ENCODE data around the gene CA4. TPM values are rescaled to one million over a fixed set of nuclear protein-coding genes. Genes with fewer than 3 reads are reported as not detected.
A peak's percentile ranks its signal among the peaks of the same experiment; 100 is the strongest.
"Not testable (repeated sequence)": the region's sequence is repeated elsewhere in the genome, so short reads cannot be mapped to it uniquely, and the experiment has no call there.

Gene CA4
- total RNA-seq, 2 experiments from 2014 or later: not detected

GRCh38 chr17:60119807-60120748, 29.7 kb upstream of the CA4 start:
- H3K4me3 Mint-ChIP-seq, H3K27me3 Mint-ChIP-seq, H3K36me3 Mint-ChIP-seq, H3K9me3 Mint-ChIP-seq, DNase-seq, H3K4me1 Mint-ChIP-seq, H3K27ac Mint-ChIP-seq: not testable (repeated sequence)

- Mint-ChIP-seq H3K4me3 (no peak overlapping the region), H3K4me1 (no peaks in the 10 kb centered on the region), H3K27me3 (no peaks in the 10 kb centered on the region), H3K36me3 (peaks cover 9% of the 10 kb centered on the region), H3K9me3 (no peaks in the 10 kb centered on the region), H3K27ac (no peak overlapping the region)
- DNase-seq: no peak
These were observed 22.4 kb upstream of the CA4 start for GRCh38 chr17:60127068-60128064.

GRCh38 chr17:60128171-60128859, 21.5 kb upstream of the CA4 start:
- no peaks in the 10 kb centered on the region for H3K9me3 Mint-ChIP-seq
- no peak for DNase-seq
- peaks cover 16% of the 10 kb centered on the region for H3K36me3 Mint-ChIP-seq
- no peaks in the 10 kb centered on the region for H3K27me3 Mint-ChIP-seq
- H3K4me3 Mint-ChIP-seq: no peak overlapping the region
- H3K4me1 Mint-ChIP-seq: peaks cover 2% of the 10 kb centered on the region
- H3K27ac Mint-ChIP-seq: peak overlapping the region; percentile 26

DNA sequence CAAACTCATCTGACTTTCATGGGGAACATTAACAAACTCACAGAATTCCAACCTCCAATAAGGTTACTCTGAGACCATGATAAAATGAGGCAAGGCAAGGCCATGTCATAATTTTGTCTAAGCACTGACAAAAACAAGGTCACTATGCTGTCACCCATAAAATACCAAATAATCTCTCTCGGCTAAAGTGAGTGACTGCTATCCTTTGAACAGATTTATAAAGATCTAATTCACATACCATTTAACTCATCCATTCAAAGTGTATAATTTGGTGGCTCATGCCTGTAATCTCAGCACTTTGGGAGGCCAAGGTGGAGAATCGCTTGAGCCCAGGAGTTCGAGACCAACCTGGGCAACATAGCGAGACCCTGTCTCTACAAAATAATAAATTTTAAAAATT, 20.6 kb upstream of the CA4 start:
- Mint-ChIP-seq H3K36me3 (peaks cover 20% of the 10 kb centered on the region), H3K27ac (no peak overlapping the region), H3K4me3 (no peak overlapping the region), H3K4me1 (peaks cover 6% of the 10 kb centered on the region), H3K27me3 (no peaks in the 10 kb centered on the region), H3K9me3 (no peaks in the 10 kb centered on the region)
- DNase-seq: no peak

GRCh38 chr17:60130466-60130865, 19.3 kb upstream of the CA4 start:
- peaks cover 17% of the 10 kb centered on the region for H3K4me1 Mint-ChIP-seq
- no peaks in the 10 kb centered on the region for H3K27me3 Mint-ChIP-seq
- H3K9me3 Mint-ChIP-seq: no peaks in the 10 kb centered on the region
- peaks cover 22% of the 10 kb centered on the region for H3K36me3 Mint-ChIP-seq
- H3K4me3 Mint-ChIP-seq: no peak overlapping the region
- H3K27ac Mint-ChIP-seq: no peak overlapping the region
- no peak for DNase-seq

DNA sequence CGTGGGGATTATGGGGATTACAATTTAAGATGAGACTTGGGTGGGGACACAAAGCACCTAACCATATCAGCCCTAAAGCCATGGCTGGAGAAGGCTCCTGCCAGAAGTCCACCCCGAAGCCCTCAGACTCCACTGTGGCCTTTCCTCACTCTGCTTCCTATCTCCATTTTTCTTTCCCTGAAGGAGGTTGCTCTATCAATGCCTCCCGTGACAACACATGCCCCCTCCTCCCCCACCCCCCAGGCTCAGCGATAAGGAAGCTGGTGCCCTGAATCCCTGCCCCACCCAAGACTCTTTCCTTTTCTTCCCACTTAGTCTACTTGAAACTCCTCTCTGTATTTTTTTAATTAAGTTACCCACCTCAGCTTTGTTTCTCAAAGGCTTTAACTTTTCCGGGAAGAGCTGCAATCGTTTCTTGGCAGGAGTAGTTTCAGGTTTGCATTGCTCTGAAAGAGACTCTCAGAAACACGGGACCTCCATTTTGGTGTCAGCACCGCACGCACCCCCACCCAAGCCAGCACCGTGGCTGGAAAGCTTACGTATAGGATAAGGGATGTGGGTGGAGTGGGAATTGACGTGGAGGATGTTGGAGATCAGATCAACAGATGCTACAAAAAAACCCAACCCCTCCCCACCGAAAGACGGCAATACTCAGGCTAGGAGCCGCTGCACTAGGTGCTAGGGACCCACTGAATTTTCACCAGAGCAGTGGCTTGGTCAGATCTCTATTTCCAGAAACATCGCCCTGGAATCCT, 15.2 kb upstream of the CA4 start:
- Mint-ChIP-seq H3K27ac (peak overlapping the region; percentile 83), H3K27me3 (peaks cover 32% of the 10 kb centered on the region), H3K4me3 (peak overlapping the region; percentile 92), H3K36me3 (peaks cover 22% of the 10 kb centered on the region), H3K4me1 (peaks cover 21% of the 10 kb centered on the region), H3K9me3 (peaks cover 4% of the 10 kb centered on the region)
- DNase-seq: no peak

- DNase-seq: peak; percentile 86
- Mint-ChIP-seq H3K36me3 (peaks cover 21% of the 10 kb centered on the region), H3K27me3 (peaks cover 40% of the 10 kb centered on the region), H3K27ac (peak overlapping the region; percentile 83), H3K4me3 (peak overlapping the region; percentile 92), H3K4me1 (peaks cover 24% of the 10 kb centered on the region), H3K9me3 (peaks cover 4% of the 10 kb centered on the region)
These were observed 14.4 kb upstream of the CA4 start for GRCh38 chr17:60135151-60135950.

DNA sequence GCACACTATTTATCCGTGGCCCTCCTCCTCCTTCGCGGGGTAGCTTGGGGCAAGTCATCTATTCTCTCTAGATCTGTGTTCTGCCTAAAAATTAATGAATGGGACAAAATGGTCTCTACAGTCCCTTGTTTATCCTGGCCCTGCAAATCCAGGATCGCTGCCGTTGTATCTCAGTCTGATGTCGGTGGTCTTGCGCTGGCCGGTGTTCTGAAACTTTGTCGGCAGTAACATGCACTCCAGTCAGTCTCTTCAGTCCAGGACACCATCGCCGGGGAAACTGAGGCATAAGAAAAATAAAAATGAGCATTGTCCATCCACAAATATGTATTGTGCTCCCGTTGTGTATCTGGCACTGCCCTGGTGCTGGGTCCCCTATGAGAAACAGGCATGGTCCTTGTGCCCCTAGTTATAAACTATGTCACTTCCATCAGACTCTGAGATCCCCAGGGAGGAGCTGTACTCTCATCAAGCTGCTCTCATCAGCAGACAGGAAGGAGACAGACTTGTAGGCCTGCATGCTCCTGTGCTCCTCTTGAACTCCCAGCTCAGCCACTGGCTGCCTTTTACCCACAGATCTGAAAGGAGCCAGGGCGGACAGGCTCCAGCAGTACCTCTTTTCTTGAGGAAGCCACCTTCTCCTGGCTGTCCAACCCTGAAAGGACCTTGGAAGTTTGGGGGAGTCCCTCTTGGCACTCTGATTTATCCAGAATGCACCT, 13.7 kb upstream of the CA4 start:
- H3K4me3 Mint-ChIP-seq: peak overlapping the region; percentile 92
- H3K27me3 Mint-ChIP-seq: peaks cover 47% of the 10 kb centered on the region
- no peak for DNase-seq
- peaks cover 20% of the 10 kb centered on the region for H3K36me3 Mint-ChIP-seq
- H3K4me1 Mint-ChIP-seq: peaks cover 24% of the 10 kb centered on the region
- peaks cover 4% of the 10 kb centered on the region for H3K9me3 Mint-ChIP-seq
- no peak overlapping the region for H3K27ac Mint-ChIP-seq

DNA sequence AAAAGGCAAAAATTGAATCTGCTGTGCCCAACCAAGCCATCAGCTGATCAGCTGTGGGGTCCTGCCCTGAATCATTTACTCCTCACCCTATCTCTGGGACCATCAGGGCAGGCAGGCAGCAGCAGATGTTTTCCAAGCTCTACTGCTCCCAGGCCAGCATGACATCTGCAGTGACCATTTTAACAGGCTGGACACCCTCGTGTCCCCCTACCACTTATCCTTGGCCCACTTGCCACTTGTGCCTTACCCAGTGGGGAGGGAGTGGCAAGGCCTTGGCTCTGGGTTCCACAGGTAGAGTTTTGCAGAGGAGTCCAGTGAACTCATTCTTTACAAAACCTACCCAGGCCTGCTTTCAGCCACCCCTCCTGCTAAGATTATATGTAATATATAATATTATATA, 12.0 kb upstream of the CA4 start:
- H3K4me3 Mint-ChIP-seq: no peak overlapping the region
- peaks cover 4% of the 10 kb centered on the region for H3K9me3 Mint-ChIP-seq
- peaks cover 64% of the 10 kb centered on the region for H3K27me3 Mint-ChIP-seq
- peaks cover 26% of the 10 kb centered on the region for H3K4me1 Mint-ChIP-seq
- peaks cover 10% of the 10 kb centered on the region for H3K36me3 Mint-ChIP-seq
- DNase-seq: no peak
- H3K27ac Mint-ChIP-seq: no peak overlapping the region

GRCh38 chr17:60138769-60139437, 10.9 kb upstream of the CA4 start:
- H3K4me1 Mint-ChIP-seq: peaks cover 29% of the 10 kb centered on the region

DNA sequence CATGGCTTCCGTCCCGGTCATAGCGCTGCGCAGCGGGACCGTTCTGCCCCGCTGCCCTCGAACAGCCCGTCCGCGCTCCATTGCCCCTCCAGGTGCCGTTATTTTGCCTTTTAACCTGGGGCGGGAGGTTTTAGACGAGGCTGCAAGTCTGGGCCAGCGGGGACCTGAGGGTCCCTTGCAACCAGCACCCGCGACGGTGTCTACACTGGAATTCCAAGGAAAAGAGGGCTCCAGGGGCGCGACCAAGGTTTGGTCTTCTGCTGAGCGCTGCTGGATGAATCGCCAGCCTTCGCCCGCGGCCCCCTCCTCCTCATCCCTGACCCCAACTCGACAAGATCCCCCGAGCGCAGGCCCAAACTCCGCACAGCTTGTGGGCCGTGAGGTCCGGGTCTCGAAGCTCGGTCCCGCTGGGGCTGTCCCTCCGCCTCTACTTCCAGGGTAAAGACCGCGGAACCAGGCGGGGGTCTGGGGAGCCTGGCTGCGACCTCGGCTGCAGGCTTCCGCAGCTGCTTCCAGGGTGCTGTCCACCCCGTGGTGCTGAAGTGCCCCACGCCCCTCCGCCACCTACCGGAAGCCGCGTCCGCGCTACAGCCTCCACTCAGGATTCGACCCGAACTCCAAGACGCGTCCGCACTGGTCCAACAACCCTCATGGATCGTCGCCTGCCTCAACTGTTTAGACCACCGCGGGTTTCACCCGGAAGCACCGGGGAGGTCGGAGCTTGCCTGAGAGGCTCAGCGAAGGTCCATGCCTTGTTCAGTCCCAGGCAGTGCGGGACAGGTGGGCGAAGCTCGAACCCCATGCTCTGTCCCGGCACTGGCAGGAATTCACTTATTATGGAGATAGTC, 10.1 kb upstream of the CA4 start:
- Mint-ChIP-seq H3K27ac (no peak overlapping the region), H3K4me1 (peaks cover 22% of the 10 kb centered on the region), H3K27me3 (peaks cover 82% of the 10 kb centered on the region), H3K9me3 (peaks cover 4% of the 10 kb centered on the region), H3K36me3 (peaks cover 2% of the 10 kb centered on the region), H3K4me3 (no peak overlapping the region)
- peak; percentile 67 for DNase-seq

More at GRCh38 chr17:60138769-60139437, 10.9 kb upstream of the CA4 start:
- Mint-ChIP-seq H3K9me3 (peaks cover 4% of the 10 kb centered on the region), H3K27me3 (peaks cover 75% of the 10 kb centered on the region), H3K36me3 (peaks cover 4% of the 10 kb centered on the region), H3K27ac (no peak overlapping the region), H3K4me3 (no peak overlapping the region)
- no peak for DNase-seq
